ENCODE data around the gene FHDC1. TPM values are rescaled to one million over a fixed set of nuclear protein-coding genes. Genes with fewer than 3 reads are reported as not detected.

Gene FHDC1
- total RNA-seq, 1 experiment from 2014 or later = 19.9 TPM

DNA sequence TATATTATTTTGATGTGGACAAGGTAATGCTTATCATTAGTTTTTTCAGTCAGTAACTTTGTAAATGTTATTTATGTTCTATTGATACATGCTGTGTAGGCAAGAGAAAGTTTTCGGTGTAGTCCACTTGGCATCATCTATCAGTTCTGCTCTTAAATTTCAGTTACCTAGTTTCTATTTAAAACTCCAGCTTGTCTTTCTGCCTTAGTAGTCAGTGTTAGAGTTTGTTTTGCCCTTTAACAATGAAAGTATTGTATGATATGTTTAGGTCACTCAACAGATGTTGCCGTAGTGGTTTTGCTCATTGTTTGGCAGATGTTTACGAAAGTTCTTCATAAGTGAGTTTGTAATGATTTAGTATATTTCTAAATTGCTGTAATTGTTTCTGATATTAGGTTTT is 34.9 kb upstream of the FHDC1 start:
- peaks cover 7 to 11% of the 10 kb centered on the region in 2 experiments; a peak in 3 of 4 replicates for H3K4me1 Mint-ChIP-seq

More for the DNA sequence above, 34.9 kb upstream of the FHDC1 start:
- no peak overlapping the region for H2BK12ac ChIP-seq (ENCODE audit: insufficient read length, low read depth, low read length)
- H3K79me1 ChIP-seq (ENCODE audit: insufficient read depth, low read depth, low read length, poor library complexity, severe bottlenecking) = no peaks in the 10 kb centered on the region
- H3K36me3 Mint-ChIP-seq (ENCODE audit: insufficient read depth in 1 of 3, low read depth in 3 of 3) = peaks cover 4 to 15% (median 8%) of the 10 kb centered on the region in 3 experiments
- no peak overlapping the region for H3K18ac ChIP-seq (ENCODE audit: insufficient read length, low read depth, low read length)
- no peak overlapping the region for H3T11ph ChIP-seq (ENCODE audit: low read length)
- no peak overlapping the region for H3K9ac ChIP-seq (ENCODE audit: extremely low read depth, insufficient read length, low read length)
- H4K20me1 ChIP-seq (ENCODE audit: control insufficient read depth, insufficient read depth, insufficient read length) = no peaks in the 10 kb centered on the region
- TF ChIP-seq, protein P1, sequence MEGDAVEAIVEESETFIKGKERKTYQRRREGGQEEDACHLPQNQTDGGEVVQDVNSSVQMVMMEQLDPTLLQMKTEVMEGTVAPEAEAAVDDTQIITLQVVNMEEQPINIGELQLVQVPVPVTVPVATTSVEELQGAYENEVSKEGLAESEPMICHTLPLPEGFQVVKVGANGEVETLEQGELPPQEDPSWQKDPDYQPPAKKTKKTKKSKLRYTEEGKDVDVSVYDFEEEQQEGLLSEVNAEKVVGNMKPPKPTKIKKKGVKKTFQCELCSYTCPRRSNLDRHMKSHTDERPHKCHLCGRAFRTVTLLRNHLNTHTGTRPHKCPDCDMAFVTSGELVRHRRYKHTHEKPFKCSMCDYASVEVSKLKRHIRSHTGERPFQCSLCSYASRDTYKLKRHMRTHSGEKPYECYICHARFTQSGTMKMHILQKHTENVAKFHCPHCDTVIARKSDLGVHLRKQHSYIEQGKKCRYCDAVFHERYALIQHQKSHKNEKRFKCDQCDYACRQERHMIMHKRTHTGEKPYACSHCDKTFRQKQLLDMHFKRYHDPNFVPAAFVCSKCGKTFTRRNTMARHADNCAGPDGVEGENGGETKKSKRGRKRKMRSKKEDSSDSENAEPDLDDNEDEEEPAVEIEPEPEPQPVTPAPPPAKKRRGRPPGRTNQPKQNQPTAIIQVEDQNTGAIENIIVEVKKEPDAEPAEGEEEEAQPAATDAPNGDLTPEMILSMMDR (conservative IDR thresholded peaks at IDR 0.05) = no peak
- H3K4me1 ChIP-seq (ENCODE audit: insufficient read depth, low read length) = no peaks in the 10 kb centered on the region; the same call in 1 of the 2 replicates
- no peak overlapping the region for H3K4ac ChIP-seq (ENCODE audit: low read depth, low read length)
- no peak overlapping the region for H3K27ac ChIP-seq (ENCODE audit: insufficient read length, low read depth, low read length)
- H3K14ac ChIP-seq (ENCODE audit: insufficient read depth, low read length) = no peak overlapping the region
- no peak overlapping the region for H2BK15ac ChIP-seq (ENCODE audit: low read depth, low read length)
- no peak overlapping the region for H2AK5ac ChIP-seq (ENCODE audit: insufficient read length, low read length)
- H2AFZ ChIP-seq (ENCODE audit: low read length) = no peak overlapping the region
- H2BK20ac ChIP-seq (ENCODE audit: low read depth, low read length, poor library complexity, severe bottlenecking) = no peak overlapping the region
- H3K56ac ChIP-seq (ENCODE audit: insufficient read length, low read depth, low read length) = no peak overlapping the region
- no peak overlapping the region for H4K5ac ChIP-seq (ENCODE audit: insufficient read length, low read depth, low read length)
- H2BK120ac ChIP-seq (ENCODE audit: low read depth, low read length, poor library complexity, severe bottlenecking) = no peak overlapping the region
- no CpG with 5 or more reads among the region's 3 CpGs for WGBS (ENCODE audit: extremely low coverage, insufficient read length, low lambda C conversion rate)
- no peak overlapping the region for H2BK5ac ChIP-seq (ENCODE audit: insufficient read length, low read length)
- H3K4me2 ChIP-seq (ENCODE audit: insufficient read depth, insufficient read length, low read length) = no peak overlapping the region
- H3K27me3 ChIP-seq (ENCODE audit: insufficient read depth, low read length) = no peaks in the 10 kb centered on the region
- no peak overlapping the region for H3K23ac ChIP-seq (ENCODE audit: insufficient read length, low read depth, low read length)
- no peak overlapping the region for H4K91ac ChIP-seq (ENCODE audit: insufficient read length, low read depth, low read length)
- no peak for DNase-seq
- no peaks in the 10 kb centered on the region for H3K9me3 Mint-ChIP-seq
- no peaks in the 10 kb centered on the region for H3K9me3 ChIP-seq (ENCODE audit: control insufficient read depth, low read depth, low read length)
- no peaks in the 10 kb centered on the region for H3K23me2 ChIP-seq (ENCODE audit: insufficient read length, low read depth, low read length, poor library complexity, severe bottlenecking)
- no peak overlapping the region for H3K27ac Mint-ChIP-seq
- H3K4me3 Mint-ChIP-seq = no peak overlapping the region
- H3K79me2 ChIP-seq (ENCODE audit: insufficient read depth, low read length) = no peaks in the 10 kb centered on the region
- H4K8ac ChIP-seq (replicated peaks; ENCODE audit: insufficient read length, low read depth, low read length) = no peak overlapping the region
- H3K27me3 Mint-ChIP-seq (ENCODE audit: low read depth) = no peaks in the 10 kb centered on the region

All from H9 (cell line).